Measurements from ENCODE around the gene ENTPD6. TPM values are rescaled to one million over a fixed set of nuclear protein-coding genes. Genes with fewer than 3 reads are reported as not detected.

The ENTPD6 gene
- total RNA-seq, 3 donors from 2014 or later (not counting 1 experiment from before 2014, with no cell fraction given) = 36.4 to 43.1 (median 41.4) TPM

- Histone ChIP-seq H3K27ac (ENCODE audit: low read length) (no peak overlapping the region), H3K27me3 (ENCODE audit: control insufficient read depth, insufficient read depth, low read length) (peaks cover 4% of the 10 kb centered on the region), H3K36me3 (ENCODE audit: control insufficient read depth, insufficient read depth, low read length) (no peaks in the 10 kb centered on the region), H3K4me3 (ENCODE audit: low read length) (peak overlapping the region; percentile 34), H3K4me1 (ENCODE audit: control insufficient read depth, insufficient read depth, low read length) (peaks cover 13% of the 10 kb centered on the region), H3K9me3 (ENCODE audit: control insufficient read depth, insufficient read depth, low read length) (no peaks in the 10 kb centered on the region)
- TF ChIP-seq CTCF (IDR thresholded peaks at IDR 0.05) = no peak
- intact Hi-C loops (cut with micrococcal nuclease) = no loop called here
- Mint-ChIP-seq H3K27me3 (ENCODE audit: low read depth in 2 of 2) (peaks cover 25 to 41% of the 10 kb centered on the region in 2 donors), H3K4me1 (peaks cover 7% of the 10 kb centered on the region in 2 donors), H3K4me3 (peak overlapping the region; percentile 91), H3K9me3 (no peaks in the 10 kb centered on the region), H3K27ac (peak overlapping the region in 1 of 2 donors; percentile 35), H3K36me3 (no peaks in the 10 kb centered on the region)
- DNase-seq (peak; percentile 25 to 83), ATAC-seq (peak; percentile 48 to 88 (median 73))
- WGBS (ENCODE audit: insufficient coverage) = 9% methylated on average over 61 of the region's 61 CpGs
These were observed 47.1 kb upstream of the ENTPD6 start for GRCh38 chr20:25148181-25148981.

GRCh38 chr20:25148982-25149846, 46.3 kb upstream of the ENTPD6 start:
- Mint-ChIP-seq H3K4me3 (peak overlapping the region; percentile 91), H3K27ac (peak overlapping the region in 1 of 2 donors; percentile 35), H3K36me3 (no peaks in the 10 kb centered on the region), H3K27me3 (ENCODE audit: low read depth in 2 of 2) (peaks cover 23 to 38% of the 10 kb centered on the region in 2 donors), H3K9me3 (no peaks in the 10 kb centered on the region), H3K4me1 (peaks cover 7% of the 10 kb centered on the region in 2 donors)
- H3K27me3 ChIP-seq (ENCODE audit: control insufficient read depth, insufficient read depth, low read length) = peaks cover 4% of the 10 kb centered on the region
- DNase-seq (no peak), ATAC-seq (no peak)
- TF ChIP-seq CTCF (IDR thresholded peaks at IDR 0.05) = no peak
- intact Hi-C loops (cut with micrococcal nuclease) = no loop called here
- peaks cover 13% of the 10 kb centered on the region for H3K4me1 ChIP-seq (ENCODE audit: control insufficient read depth, insufficient read depth, low read length)
- 77% methylated on average over 17 of the region's 17 CpGs for WGBS (ENCODE audit: insufficient coverage)
- H3K4me3 ChIP-seq (ENCODE audit: low read length) = peak overlapping the region; percentile 34
- no peaks in the 10 kb centered on the region for H3K36me3 ChIP-seq (ENCODE audit: control insufficient read depth, insufficient read depth, low read length)
- H3K27ac ChIP-seq (ENCODE audit: low read length) = no peak overlapping the region
- no peaks in the 10 kb centered on the region for H3K9me3 ChIP-seq (ENCODE audit: control insufficient read depth, insufficient read depth, low read length)

GRCh38 chr20:25150016-25150415, 45.5 kb upstream of the ENTPD6 start:
- Mint-ChIP-seq H3K4me3 (peak overlapping the region; percentile 38), H3K27ac (no peak overlapping the region)

More at GRCh38 chr20:25150016-25150415, 45.5 kb upstream of the ENTPD6 start:
- Histone ChIP-seq H3K36me3 (ENCODE audit: control insufficient read depth, insufficient read depth, low read length) (no peaks in the 10 kb centered on the region), H3K4me3 (ENCODE audit: low read length) (no peak overlapping the region), H3K4me1 (ENCODE audit: control insufficient read depth, insufficient read depth, low read length) (peaks cover 13% of the 10 kb centered on the region), H3K9me3 (ENCODE audit: control insufficient read depth, insufficient read depth, low read length) (no peaks in the 10 kb centered on the region), H3K27ac (ENCODE audit: low read length) (no peak overlapping the region), H3K27me3 (ENCODE audit: control insufficient read depth, insufficient read depth, low read length) (peaks cover 4% of the 10 kb centered on the region)
- H3K27me3 Mint-ChIP-seq (ENCODE audit: low read depth in 2 of 2) = peaks cover 21 to 30% of the 10 kb centered on the region in 2 donors
- intact Hi-C loops (cut with micrococcal nuclease) = no loop called here
- DNase-seq = no peak
- WGBS (ENCODE audit: insufficient coverage) = 93% methylated on average over 6 of the region's 6 CpGs
- H3K9me3 Mint-ChIP-seq = no peaks in the 10 kb centered on the region
- peaks cover 7% of the 10 kb centered on the region in 2 donors for H3K4me1 Mint-ChIP-seq
- no peaks in the 10 kb centered on the region for H3K36me3 Mint-ChIP-seq
- TF ChIP-seq CTCF (IDR thresholded peaks at IDR 0.05) = no peak
- ATAC-seq = no peak
